Ascending aorta (tissue), 2 donors: ENCODE results near the gene SSC5D. TPM values are rescaled to one million over a fixed set of nuclear protein-coding genes. Genes with fewer than 3 reads are reported as not detected.

ENCODE experiments used
- DNase-seq, 2 donors: peaks; one replicate each; pipeline ENCODE4 v3.0.0-alpha.2; 2019; ENCODE audit warnings: low spot score in 2 of 2
- H3K27ac ChIP-seq, 2 donors: fragments of 200-600 bp; sonication (generic); one replicate each; pipeline ENCODE4 v1.5.1; 2016 to 2017; ENCODE audit warnings: mild to moderate bottlenecking in 1 of 2
- H3K27me3 ChIP-seq: fragments of 200-600 bp; sonication (generic); one replicate; pipeline ENCODE4 v1.5.1; 2017
- H3K36me3 ChIP-seq, 2 donors: fragments of 200-600 bp; sonication (generic); one replicate each; pipeline ENCODE4 v1.5.1; 2016
- H3K4me1 ChIP-seq, 2 donors: fragments of 200-600 bp; sonication (generic); one replicate each; pipeline ENCODE4 v1.5.1; 2016 to 2017; ENCODE audit warnings: mild to moderate bottlenecking in 1 of 2
- H3K4me3 ChIP-seq, 2 donors: fragments of 200-600 bp; sonication (generic); one replicate each; pipeline ENCODE4 v1.5.1; 2016 to 2017; ENCODE audit warnings: mild to moderate bottlenecking in 1 of 2
- H3K9me3 ChIP-seq, 2 donors: fragments of 200-600 bp; sonication (generic); one replicate each; pipeline ENCODE4 v1.5.1; 2016
- intact Hi-C: fragments of 100-400 bp; cut with DNase I; formaldehyde crosslinking; loops from one replicate; pipeline ENCODE4 v1.15.1; 2023
- total RNA-seq: library from RNA; depleted of rRNA; stranded (reverse); fragments of >200 nt; gene quantifications from one replicate; pipeline ENCODE4 v1.1.0, GENCODE V29; 2016
- TF ChIP-seq, protein P1 (sequence below), 3 experiments: fragments of 200-600 bp in 2 of 3; fragments of 450-650 bp in 1 of 3; sonication (generic) in 2 of 3; IDR thresholded peaks; one replicate each; pipeline ENCODE4 v1.5.1; 2016 to 2019; ENCODE audit warnings: antibody characterized with exemption in 3 of 3, mild to moderate bottlenecking in 1 of 3, moderate library complexity in 1 of 3

The SSC5D gene
- total RNA-seq, 1 donor from 2014 or later: 22.4 TPM

DNA sequence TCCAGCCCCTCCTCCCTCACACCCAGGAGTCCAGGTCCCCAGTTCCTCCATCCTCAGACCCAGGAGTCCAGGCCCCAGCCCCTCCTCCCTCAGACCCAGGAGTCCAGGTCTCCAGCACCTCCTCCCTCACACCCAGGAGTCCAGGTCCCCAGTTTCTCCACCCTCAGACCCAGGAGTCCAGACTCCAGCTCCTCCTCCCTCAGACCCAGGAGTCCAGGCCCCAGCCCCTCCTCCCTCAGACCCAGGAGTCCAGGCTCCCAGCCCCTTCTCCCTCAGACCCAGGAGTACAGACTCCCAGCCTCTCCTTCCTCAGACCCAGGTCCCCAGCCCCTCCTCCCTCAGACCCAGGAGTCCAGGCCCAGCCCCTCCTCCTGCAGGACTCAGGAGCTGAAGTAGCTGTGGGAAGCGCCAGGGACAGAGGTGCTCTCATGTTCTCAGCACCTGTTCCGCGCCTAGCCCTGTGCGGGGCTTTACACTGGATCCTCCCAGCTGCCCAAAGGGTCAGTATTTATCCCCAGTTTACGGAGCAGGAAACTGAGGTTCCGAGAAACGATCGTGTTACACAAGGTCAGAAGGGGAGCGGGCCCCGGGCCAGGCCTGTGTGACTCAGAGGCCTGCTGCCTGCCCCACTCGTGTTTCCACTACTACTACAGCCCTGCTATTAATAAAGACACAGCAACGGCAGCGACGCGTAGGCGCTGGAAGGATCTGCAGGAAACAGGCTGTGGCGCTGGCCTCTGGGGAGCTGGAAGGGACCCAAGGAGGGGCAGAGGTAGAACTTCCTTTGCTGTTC, 58.8 kb downstream of the SSC5D start:
- intact Hi-C loops: loop anchor here (2.0 kb wide), 1 partner anchor 52 kb away; the partner anchor contains the start of gene FIZ1
- peak overlapping the region; percentile 61 to 77 for H3K27ac ChIP-seq
- peaks cover 5 to 33% of the 10 kb centered on the region in 2 donors for H3K4me1 ChIP-seq
- no peaks in the 10 kb centered on the region for H3K27me3 ChIP-seq
- no peak overlapping the region for H3K4me3 ChIP-seq
- no peaks in the 10 kb centered on the region for H3K36me3 ChIP-seq
- no peaks in the 10 kb centered on the region for H3K9me3 ChIP-seq
- TF ChIP-seq, protein P1, sequence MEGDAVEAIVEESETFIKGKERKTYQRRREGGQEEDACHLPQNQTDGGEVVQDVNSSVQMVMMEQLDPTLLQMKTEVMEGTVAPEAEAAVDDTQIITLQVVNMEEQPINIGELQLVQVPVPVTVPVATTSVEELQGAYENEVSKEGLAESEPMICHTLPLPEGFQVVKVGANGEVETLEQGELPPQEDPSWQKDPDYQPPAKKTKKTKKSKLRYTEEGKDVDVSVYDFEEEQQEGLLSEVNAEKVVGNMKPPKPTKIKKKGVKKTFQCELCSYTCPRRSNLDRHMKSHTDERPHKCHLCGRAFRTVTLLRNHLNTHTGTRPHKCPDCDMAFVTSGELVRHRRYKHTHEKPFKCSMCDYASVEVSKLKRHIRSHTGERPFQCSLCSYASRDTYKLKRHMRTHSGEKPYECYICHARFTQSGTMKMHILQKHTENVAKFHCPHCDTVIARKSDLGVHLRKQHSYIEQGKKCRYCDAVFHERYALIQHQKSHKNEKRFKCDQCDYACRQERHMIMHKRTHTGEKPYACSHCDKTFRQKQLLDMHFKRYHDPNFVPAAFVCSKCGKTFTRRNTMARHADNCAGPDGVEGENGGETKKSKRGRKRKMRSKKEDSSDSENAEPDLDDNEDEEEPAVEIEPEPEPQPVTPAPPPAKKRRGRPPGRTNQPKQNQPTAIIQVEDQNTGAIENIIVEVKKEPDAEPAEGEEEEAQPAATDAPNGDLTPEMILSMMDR (IDR thresholded peaks at IDR 0.05): no peak
- peak; percentile 70 to 94 for DNase-seq

DNA sequence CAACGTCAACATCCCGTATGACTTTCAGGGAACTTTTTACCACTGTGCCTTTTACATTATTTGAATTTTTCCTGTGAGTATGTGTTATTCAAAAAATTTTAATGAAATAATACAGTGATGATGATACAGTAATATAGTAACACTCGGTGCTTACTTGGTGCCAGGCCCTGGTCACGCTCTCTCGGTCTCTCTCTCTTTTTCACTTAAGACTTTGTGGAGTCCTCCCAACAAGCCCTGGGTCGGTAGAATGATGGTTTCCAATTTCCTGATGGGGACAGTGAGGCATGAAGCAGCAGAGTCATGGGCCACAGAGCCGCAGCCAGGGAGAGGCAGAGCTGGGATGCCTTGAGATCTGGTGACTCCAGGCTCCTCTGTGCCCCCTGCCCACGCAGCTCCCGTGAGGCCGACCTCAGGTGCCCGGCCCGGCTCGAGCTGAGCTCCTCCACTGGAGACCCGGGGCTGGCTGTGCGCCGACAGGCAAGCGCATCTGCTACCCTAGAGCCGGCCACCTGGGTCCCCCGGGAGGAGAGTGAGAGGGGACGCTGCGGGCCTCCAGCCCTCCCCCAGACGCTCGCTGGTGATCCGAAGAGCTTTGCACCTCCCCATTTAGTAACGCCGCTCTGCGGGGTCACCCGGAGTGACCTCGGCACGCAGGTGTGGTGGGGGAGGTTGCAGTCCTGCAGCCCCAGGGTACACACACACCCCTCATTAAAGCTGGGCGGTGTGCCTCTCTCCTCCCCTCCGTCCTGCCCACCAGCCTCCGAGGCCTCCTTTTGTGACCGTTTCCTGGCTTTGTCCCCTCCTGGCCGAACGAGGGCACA, 61.5 kb downstream of the SSC5D start:
- H3K27me3 ChIP-seq: no peaks in the 10 kb centered on the region
- peak overlapping the region; percentile 30 to 45 for H3K4me3 ChIP-seq
- no peaks in the 10 kb centered on the region for H3K9me3 ChIP-seq
- intact Hi-C loops: loop anchor here (1.0 kb wide), 2 partner anchors 31 to 32 kb away; partner anchors contain the start of gene ZNF579
- DNase-seq: peak in 1 of 2 donors; percentile 77
- peak overlapping the region; percentile 61 to 70 for H3K27ac ChIP-seq
- TF ChIP-seq, protein P1 (IDR thresholded peaks at IDR 0.05): no peak
- no peaks in the 10 kb centered on the region for H3K36me3 ChIP-seq
- peaks cover 5 to 33% of the 10 kb centered on the region in 2 donors for H3K4me1 ChIP-seq

DNA sequence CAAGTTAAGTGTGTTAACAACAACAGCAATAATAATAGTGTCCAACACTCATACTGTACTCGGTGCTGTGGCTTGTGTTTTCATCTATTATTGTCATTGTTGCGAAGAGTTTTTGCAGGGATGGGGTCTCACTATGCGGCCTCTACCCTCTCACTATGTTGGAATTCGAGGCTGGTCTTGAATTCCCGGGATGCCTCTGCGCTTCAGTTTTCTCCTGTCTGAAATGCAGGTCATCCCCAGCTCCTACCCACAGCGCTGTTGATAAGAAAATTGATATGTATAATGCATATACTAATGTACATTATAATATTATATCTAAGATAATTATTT, 62.0 kb downstream of the SSC5D start:
- Histone ChIP-seq H3K27ac (no peak overlapping the region), H3K27me3 (no peaks in the 10 kb centered on the region)
- TF ChIP-seq, protein P1 (IDR thresholded peaks at IDR 0.05): no peak

DNA sequence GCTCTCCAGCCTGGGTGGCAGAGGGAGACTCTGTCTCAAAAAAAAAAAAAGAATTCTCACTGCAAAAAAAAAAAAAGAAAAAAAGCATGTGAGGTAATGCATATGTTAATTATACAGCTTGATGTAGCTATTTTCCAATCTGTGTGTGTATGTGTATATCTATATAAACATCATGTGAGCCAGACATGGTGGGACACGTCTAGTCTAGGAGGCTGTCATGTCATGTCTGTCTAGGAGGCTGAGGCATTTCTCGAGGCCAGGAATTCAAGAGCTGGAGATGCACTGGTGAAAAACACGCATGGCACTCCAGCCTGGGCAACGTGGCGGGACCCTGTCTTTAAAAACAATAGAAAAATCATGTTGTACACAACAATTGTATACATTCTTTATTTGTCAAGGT, 64.0 kb downstream of the SSC5D start:
- TF ChIP-seq, protein P1 (IDR thresholded peaks at IDR 0.05): no peak
- Histone ChIP-seq H3K4me3 (no peak overlapping the region), H3K27me3 (no peaks in the 10 kb centered on the region), H3K36me3 (no peaks in the 10 kb centered on the region), H3K9me3 (no peaks in the 10 kb centered on the region), H3K4me1 (peaks cover 5 to 21% of the 10 kb centered on the region in 2 donors), H3K27ac (no peak overlapping the region)
- no peak for DNase-seq
- intact Hi-C loops: no loop called here

More for the DNA sequence above, 62.0 kb downstream of the SSC5D start:
- no peak for DNase-seq
- H3K36me3 ChIP-seq: no peaks in the 10 kb centered on the region
- intact Hi-C loops: no loop called here
- H3K9me3 ChIP-seq: no peaks in the 10 kb centered on the region
- H3K4me3 ChIP-seq: no peak overlapping the region
- peaks cover 5 to 33% of the 10 kb centered on the region in 2 donors for H3K4me1 ChIP-seq

DNA sequence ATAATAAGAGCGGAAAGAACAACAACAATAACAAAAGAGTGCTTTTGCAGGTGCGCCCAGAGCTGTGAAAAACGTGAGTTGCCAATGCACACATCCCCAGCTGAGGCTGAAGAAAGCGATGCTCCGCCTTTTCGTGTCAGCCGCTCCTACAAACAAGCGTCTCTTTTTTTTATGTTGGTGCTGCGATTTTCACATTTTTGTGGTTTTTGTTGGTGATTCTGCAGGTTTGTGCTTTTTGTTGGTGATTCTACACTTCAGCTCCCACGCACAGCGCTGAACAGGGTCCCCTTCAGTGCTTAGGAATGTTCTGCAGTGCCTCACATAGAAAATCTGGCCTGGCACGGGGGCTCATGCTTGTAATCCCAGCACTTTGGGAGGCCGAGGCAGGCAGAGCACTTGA, 64.4 kb downstream of the SSC5D start:
- TF ChIP-seq, protein P1 (IDR thresholded peaks at IDR 0.05): no peak
- H3K9me3 ChIP-seq: no peaks in the 10 kb centered on the region
- intact Hi-C loops: no loop called here
- H3K27me3 ChIP-seq: no peaks in the 10 kb centered on the region
- no peaks in the 10 kb centered on the region for H3K36me3 ChIP-seq
- DNase-seq: no peak
- H3K4me1 ChIP-seq: peaks cover 5 to 20% of the 10 kb centered on the region in 2 donors
- no peak overlapping the region for H3K4me3 ChIP-seq
- no peak overlapping the region for H3K27ac ChIP-seq
